A172 (cell line): ENCODE results near the gene ASPSCR1. TPM values are rescaled to one million over a fixed set of nuclear protein-coding genes. Genes with fewer than 3 reads are reported as not detected.

Source experiments
- total RNA-seq: library from RNA; depleted of rRNA; stranded (reverse); fragments of >200 nt; shearing (Covaris generic); gene quantifications from 2 replicates; pipeline ENCODE4 v1.2.3, GENCODE V29; 2014; rRNA removed

The ASPSCR1 gene
- total RNA-seq, 1 experiment from 2014 or later, result 25.8 TPM

Other genes starting within 250 kb of the ASPSCR1 start
- gene GCGR, start 173.5 kb upstream of the ASPSCR1 start, total RNA-seq, result not detected in 2 replicates
- 45.8 and 51.4 TPM in 2 replicates for gene MCRIP1, start 144.3 kb upstream of the ASPSCR1 start, total RNA-seq
- not detected in 2 replicates for gene PPP1R27, start 142.6 kb upstream of the ASPSCR1 start, total RNA-seq
- gene P4HB, start 117.1 kb upstream of the ASPSCR1 start, total RNA-seq, result 1,091 and 1,235 TPM in 2 replicates
- gene ARHGDIA, start 106.3 kb upstream of the ASPSCR1 start, total RNA-seq, result 173 and 183 TPM in 2 replicates
- gene ALYREF, start 86.0 kb upstream of the ASPSCR1 start, total RNA-seq, result 376 and 393 TPM in 2 replicates
- 207 and 245 TPM in 2 replicates for gene ANAPC11, start 85.9 kb upstream of the ASPSCR1 start, total RNA-seq
- gene NPB, start 75.4 kb upstream of the ASPSCR1 start, total RNA-seq, result 0.77 and 1.8 TPM in 2 replicates
- gene PCYT2, start 66.2 kb upstream of the ASPSCR1 start, total RNA-seq, result 93.8 and 108 TPM in 2 replicates
- 34.9 and 47.0 TPM in 2 replicates for gene SIRT7, start 59.5 kb upstream of the ASPSCR1 start, total RNA-seq
- gene MAFG, start 49.9 kb upstream of the ASPSCR1 start, total RNA-seq, result 30.1 and 37.6 TPM in 2 replicates
- gene PYCR1, start 40.3 kb upstream of the ASPSCR1 start, total RNA-seq, result 70.2 and 84.1 TPM in 2 replicates
- gene MYADML2, start 30.4 kb upstream of the ASPSCR1 start, total RNA-seq, result not detected in 2 replicates
- 0.14 and 1.9 TPM in 2 replicates for gene NOTUM, start 16.4 kb upstream of the ASPSCR1 start, total RNA-seq
- gene CENPX, start 45.2 kb downstream of the ASPSCR1 start, total RNA-seq, result 155 and 163 TPM in 2 replicates
- 28.0 and 38.0 TPM in 2 replicates for gene LRRC45, start 45.7 kb downstream of the ASPSCR1 start, total RNA-seq
- 7.0 TPM in 1 of 2 replicates, not detected in the other for gene RAC3, start 54.0 kb downstream of the ASPSCR1 start, total RNA-seq
- gene DCXR, start 60.1 kb downstream of the ASPSCR1 start, total RNA-seq, result 104 and 113 TPM in 2 replicates
- 42.8 and 50.1 TPM in 2 replicates for gene RFNG, start 74.2 kb downstream of the ASPSCR1 start, total RNA-seq
- 185 and 187 TPM in 2 replicates for gene GPS1, start 74.3 kb downstream of the ASPSCR1 start, total RNA-seq
- gene DUS1L, start 88.2 kb downstream of the ASPSCR1 start, total RNA-seq, result 107 and 165 TPM in 2 replicates
- gene FASN, start 120.6 kb downstream of the ASPSCR1 start, total RNA-seq, result 89.9 and 133 TPM in 2 replicates
- gene CCDC57, start 235.2 kb downstream of the ASPSCR1 start, total RNA-seq, result 8.9 and 14.6 TPM in 2 replicates